Caco-2 (cell line): ENCODE results near the gene AKR7A2. TPM values are rescaled to one million over a fixed set of nuclear protein-coding genes. Genes with fewer than 3 reads are reported as not detected.
"Not testable (repeated sequence)": the region's sequence is repeated elsewhere in the genome, so short reads cannot be mapped to it uniquely, and the experiment has no call there.

ENCODE experiments used
- BruUV-seq: library from RNA; stranded (reverse); fragments of 400-500 nt; replicated peaks from 2 replicates; lab custom pipeline; 2021; lab: Mats Ljungman, UMichigan
- CTCF ChIA-PET: fragments of 300-600 bp; sonication (Branson Sonifier 250); formaldehyde crosslinking; loops from one replicate; lab custom pipeline; 2022; ENCODE audit warnings: antibody characterized with exemption; lab: Charles Lee
- POLR2A ChIA-PET: fragments of 300-600 bp; sonication (Branson Sonifier 250); formaldehyde crosslinking; loops from one replicate; lab custom pipeline; 2022; ENCODE audit warnings: antibody characterized with exemption; lab: Charles Lee
- DNase-seq, 2 experiments: peaks; one replicate each; pipeline versions ENCODE4 v3.0.0 to v3.0.0-alpha.2; 2020 to 2022
- H3K27me3 ChIP-seq: replicated peaks from 2 replicates; pipeline ENCODE4 v1.6.0; 2011; ENCODE audit warnings: low read length; ENCODE audit not compliant: control insufficient read depth, insufficient read depth
- H3K36me3 ChIP-seq: 2 replicates; pipeline ENCODE4 v1.5.1; 2011; ENCODE audit warnings: low read length; ENCODE audit not compliant: control insufficient read depth, insufficient read depth
- H3K4me1 ChIP-seq: fragments of 250-450 bp; sonication (Bioruptor Pico); 2 replicates; pipeline ENCODE4 v1.5.1; 2020; ENCODE audit warnings: mild to moderate bottlenecking
- H3K4me3 ChIP-seq: 2 replicates; pipeline ENCODE4 v1.5.1; 2011; ENCODE audit warnings: low read depth, mild to moderate bottlenecking, control low read depth, low read length
- H3K9me3 ChIP-seq: fragments of 250-450 bp; sonication (Bioruptor Pico); 2 replicates; pipeline ENCODE4 v1.5.1; 2020; ENCODE audit warnings: mild to moderate bottlenecking, moderate library complexity
- H3K27ac Mint-ChIP-seq: one replicate; pipeline ENCODE4 v1.8.0; 2022; ENCODE audit warnings: mixed read lengths; ENCODE audit not compliant: unreplicated experiment
- H3K27me3 Mint-ChIP-seq: one replicate; pipeline ENCODE4 v1.8.0; 2022; ENCODE audit warnings: mixed read lengths; ENCODE audit not compliant: insufficient read depth, unreplicated experiment
- H3K36me3 Mint-ChIP-seq: one replicate; pipeline ENCODE4 v1.8.0; 2022; ENCODE audit warnings: mild to moderate bottlenecking, mixed read lengths; ENCODE audit not compliant: insufficient read depth, unreplicated experiment
- H3K4me1 Mint-ChIP-seq: one replicate; pipeline ENCODE4 v1.8.0; 2022; ENCODE audit warnings: low read depth, mixed read lengths; ENCODE audit not compliant: unreplicated experiment
- H3K4me3 Mint-ChIP-seq: one replicate; pipeline ENCODE4 v1.8.0; 2022; ENCODE audit warnings: mild to moderate bottlenecking, moderate library complexity, mixed read lengths; ENCODE audit not compliant: unreplicated experiment
- H3K9me3 Mint-ChIP-seq: one replicate; pipeline ENCODE4 v1.8.0; 2022; ENCODE audit warnings: mixed read lengths; ENCODE audit not compliant: unreplicated experiment
- CTCF ChIP-seq, 2 experiments: fragments of 200-600 bp in 1 of 2; IDR thresholded peaks; 1 replicate in 1 of 2; 2 replicates in 1 of 2; pipeline versions ENCODE4 v1.5.1 to v1.8.0; 2011 to 2022; ENCODE audit warnings: antibody characterized with exemption in 1 of 2, control low read depth in 1 of 2, inconsistent platforms in 1 of 2, low read depth in 1 of 2, low read length in 1 of 2, mild to moderate bottlenecking in 1 of 2, moderate library complexity in 1 of 2; ENCODE audit not compliant: insufficient read depth in 1 of 2, severe bottlenecking in 1 of 2, unreplicated experiment in 1 of 2
- intact Hi-C: fragments of 100-400 bp; cut with micrococcal nuclease; formaldehyde crosslinking; loops from one replicate; pipeline ENCODE4 v1.10.0; 2022; ENCODE audit not compliant: unreplicated experiment
- total RNA-seq: library from RNA; stranded (reverse); gene quantifications from 2 replicates; pipeline ENCODE4 v1.2.3, GENCODE V29; 2022

AKR7A2 gene
- total RNA-seq, 1 experiment from 2014 or later: 55.4 TPM

- peaks cover 36% of the 10 kb centered on the region for H3K36me3 Mint-ChIP-seq
- no peak for DNase-seq
- no peak overlapping the region for H3K27ac Mint-ChIP-seq
- no peaks in the 10 kb centered on the region for H3K9me3 Mint-ChIP-seq
- H3K4me3 Mint-ChIP-seq: no peak overlapping the region
- H3K36me3 ChIP-seq: peaks cover 1% of the 10 kb centered on the region; the same call in 1 of the 2 replicates
- CTCF ChIA-PET: no interaction called here
- BruUV-seq: no TSS peak
- H3K4me3 ChIP-seq: no peak overlapping the region
- no peaks in the 10 kb centered on the region for H3K4me1 ChIP-seq
- intact Hi-C loops: no loop called here
- H3K9me3 ChIP-seq: no peaks in the 10 kb centered on the region
- H3K4me1 Mint-ChIP-seq: peaks cover 9% of the 10 kb centered on the region
- POLR2A ChIA-PET: no interaction called here
- TF ChIP-seq CTCF (IDR thresholded peaks at IDR 0.05; ENCODE audit: insufficient read depth in 1 of 2, low read depth in 1 of 2, low read length in 1 of 2, severe bottlenecking in 1 of 2, unreplicated experiment in 1 of 2): no peak
- H3K27me3 ChIP-seq: no peaks in the 10 kb centered on the region
- no peaks in the 10 kb centered on the region for H3K27me3 Mint-ChIP-seq
These were observed 4.0 kb downstream of the AKR7A2 start for GRCh38 chr1:19307794-19308508.

GRCh38 chr1:19306941-19307340 lies 5.0 kb downstream of the AKR7A2 start:
- intact Hi-C loops: no loop called here
- Histone ChIP-seq H3K27me3 (no peaks in the 10 kb centered on the region), H3K36me3 (peaks cover 1% of the 10 kb centered on the region; the same call in 1 of the 2 replicates), H3K4me1 (no peaks in the 10 kb centered on the region), H3K4me3 (no peak overlapping the region), H3K9me3 (no peaks in the 10 kb centered on the region)
- no peak for DNase-seq
- no peak overlapping the region for H3K27ac Mint-ChIP-seq
- TF ChIP-seq CTCF (IDR thresholded peaks at IDR 0.05; ENCODE audit: insufficient read depth in 1 of 2, low read depth in 1 of 2, low read length in 1 of 2, severe bottlenecking in 1 of 2, unreplicated experiment in 1 of 2): no peak
- peaks cover 36% of the 10 kb centered on the region for H3K36me3 Mint-ChIP-seq
- no peaks in the 10 kb centered on the region for H3K9me3 Mint-ChIP-seq
- no peak overlapping the region for H3K4me3 Mint-ChIP-seq
- BruUV-seq: no TSS peak
- ChIA-PET CTCF (interaction anchor here (0.7 kb wide), 1 partner anchor 18 kb away, joined by 4 read pairs; the partner anchor contains the start of gene AKR7A3), POLR2A (no interaction called here)
- H3K4me1 Mint-ChIP-seq: peaks cover 8% of the 10 kb centered on the region
- H3K27me3 Mint-ChIP-seq: no peaks in the 10 kb centered on the region

- no peaks in the 10 kb centered on the region for H3K4me1 ChIP-seq
- no peaks in the 10 kb centered on the region for H3K9me3 ChIP-seq
- POLR2A ChIA-PET: no interaction called here
- Mint-ChIP-seq H3K4me3 (no peak overlapping the region), H3K4me1 (peaks cover 3% of the 10 kb centered on the region), H3K36me3 (peaks cover 36% of the 10 kb centered on the region), H3K27ac (no peak overlapping the region), H3K27me3 (no peaks in the 10 kb centered on the region), H3K9me3 (no peaks in the 10 kb centered on the region)
- TF ChIP-seq CTCF (IDR thresholded peaks at IDR 0.05; ENCODE audit: insufficient read depth in 1 of 2, low read depth in 1 of 2, low read length in 1 of 2, severe bottlenecking in 1 of 2, unreplicated experiment in 1 of 2): no peak
- no peaks in the 10 kb centered on the region for H3K27me3 ChIP-seq
- no TSS peak for BruUV-seq
- no peak overlapping the region for H3K4me3 ChIP-seq
- intact Hi-C loops: no loop called here
- DNase-seq: no peak
- peaks cover 1% of the 10 kb centered on the region; the same call in 1 of the 2 replicates for H3K36me3 ChIP-seq
- CTCF ChIA-PET: no interaction called here
These were observed 6.1 kb downstream of the AKR7A2 start for GRCh38 chr1:19305880-19306279.

- H3K4me3 ChIP-seq, H3K9me3 Mint-ChIP-seq, H3K4me3 Mint-ChIP-seq, intact Hi-C loops, H3K4me1 Mint-ChIP-seq, H3K4me1 ChIP-seq, BruUV-seq, H3K9me3 ChIP-seq, H3K27me3 Mint-ChIP-seq, H3K27me3 ChIP-seq, H3K36me3 ChIP-seq, POLR2A ChIA-PET, H3K27ac Mint-ChIP-seq, DNase-seq, CTCF ChIA-PET: not testable (repeated sequence)
- H3K36me3 Mint-ChIP-seq: peaks cover 34% of the 10 kb centered on the region
These were observed 7.9 kb downstream of the AKR7A2 start for GRCh38 chr1:19304081-19304480.
